Measurements from ENCODE around the gene ADCY9. TPM values are rescaled to one million over a fixed set of nuclear protein-coding genes. Genes with fewer than 3 reads are reported as not detected.
A peak's percentile ranks its signal among the peaks of the same experiment; 100 is the strongest.

The ADCY9 gene
- total RNA-seq, 4 donors from 2014 or later = 6.3 to 22.3 (median 11.2) TPM

GRCh38 chr16:3938843-3939624 is 177.2 kb downstream of the ADCY9 start:
- Histone ChIP-seq H3K36me3 (no peaks in the 10 kb centered on the region), H3K9me3 (no peaks in the 10 kb centered on the region), H3K27ac (no peak overlapping the region), H3K27me3 (no peaks in the 10 kb centered on the region), H3K4me3 (peak overlapping the region; percentile 18 to 65 (median 42)), H3K4me1 (peaks cover 7 to 14% (median 9%) of the 10 kb centered on the region in 3 donors)
- no peak for DNase-seq
- WGBS, 2 donors = 32 to 35% methylated on average over 4 to 7 of the region's 43 CpGs
- intact Hi-C loops (cut with DNase I) = no loop called here
- peak; percentile 60 to 95 (median 73) for TF ChIP-seq CTCF (IDR thresholded peaks at IDR 0.05)
- no peak for TF ChIP-seq POLR2A (IDR thresholded peaks at IDR 0.05)

GRCh38 chr16:3938471-3938842 is 177.8 kb downstream of the ADCY9 start:
- peaks cover 7 to 14% (median 9%) of the 10 kb centered on the region in 3 donors for H3K4me1 ChIP-seq
- H3K27ac ChIP-seq = no peak overlapping the region
- H3K9me3 ChIP-seq = no peaks in the 10 kb centered on the region
- no peaks in the 10 kb centered on the region for H3K36me3 ChIP-seq
- no peak for DNase-seq
- TF ChIP-seq CTCF (IDR thresholded peaks at IDR 0.05) (no peak), POLR2A (IDR thresholded peaks at IDR 0.05) (no peak)
- 56 to 62% methylated on average over 14 to 19 of the region's 19 CpGs for WGBS, 2 donors
- peak overlapping the region; percentile 18 to 65 (median 42) for H3K4me3 ChIP-seq
- H3K27me3 ChIP-seq = no peaks in the 10 kb centered on the region
- intact Hi-C loops (cut with DNase I) = no loop called here

- H3K36me3 ChIP-seq = no peaks in the 10 kb centered on the region
- intact Hi-C loops (cut with DNase I) = no loop called here
- no peak overlapping the region for H3K27ac ChIP-seq
- no peak overlapping the region for H3K4me3 ChIP-seq
- WGBS, 2 donors = 84 to 93% methylated on average over 7 to 13 of the region's 13 CpGs
- no peaks in the 10 kb centered on the region for H3K27me3 ChIP-seq
- H3K4me1 ChIP-seq = peaks cover 7 to 14% (median 9%) of the 10 kb centered on the region in 3 donors
- TF ChIP-seq CTCF (IDR thresholded peaks at IDR 0.05) (no peak), POLR2A (IDR thresholded peaks at IDR 0.05) (no peak)
- no peak for DNase-seq
- no peaks in the 10 kb centered on the region for H3K9me3 ChIP-seq
These were observed 179.0 kb downstream of the ADCY9 start for GRCh38 chr16:3937066-3937875.

GRCh38 chr16:3935921-3936320 is 180.3 kb downstream of the ADCY9 start:
- H3K36me3 ChIP-seq = no peaks in the 10 kb centered on the region
- H3K4me1 ChIP-seq = peaks cover 7 to 14% (median 9%) of the 10 kb centered on the region in 3 donors
- H3K4me3 ChIP-seq = no peak overlapping the region
- no peaks in the 10 kb centered on the region for H3K9me3 ChIP-seq
- intact Hi-C loops (cut with DNase I) = no loop called here
- WGBS, 2 donors = 80 to 89% methylated on average over 1 to 2 of the region's 4 CpGs
- no peak overlapping the region for H3K27ac ChIP-seq
- H3K27me3 ChIP-seq = no peaks in the 10 kb centered on the region
- TF ChIP-seq CTCF (IDR thresholded peaks at IDR 0.05) (no peak), POLR2A (IDR thresholded peaks at IDR 0.05) (no peak)
- no peak for DNase-seq

Measured in esophagus squamous epithelium (tissue), 5 donors.